HCT116 (cell line): ENCODE data around the gene IGSF5. TPM values are rescaled to one million over a fixed set of nuclear protein-coding genes. Genes with fewer than 3 reads are reported as not detected.

ENCODE experiments used
- ATAC-seq: fragments of 200-7000 bp; cut with Tn5 transposase; 2 replicates; pipeline ENCODE4 v1.9.1; 2020; ENCODE audit warnings: mild to moderate bottlenecking, moderate library complexity
- BruUV-seq: library from RNA; stranded (reverse); fragments of 400-500 nt; replicated peaks from 2 replicates; lab custom pipeline; 2021; lab: Mats Ljungman, UMichigan
- CTCF ChIA-PET: fragments of 300-600 bp; sonication (Branson Sonifier 250); formaldehyde crosslinking; loops from one replicate; lab custom pipeline; 2021; ENCODE audit warnings: antibody characterized with exemption; lab: Charles Lee
- POLR2A ChIA-PET: fragments of 300-600, 350-600 bp; sonication (Branson Sonifier 250); formaldehyde crosslinking; loops from one replicate; lab custom pipeline; 2021; ENCODE audit warnings: antibody characterized with exemption; lab: Charles Lee
- RAD21 ChIA-PET, 2 experiments: fragments of 300-600 bp; sonication (Branson Sonifier 250); formaldehyde crosslinking; loops; one replicate each; lab custom pipeline; 2023; ENCODE audit warnings: low total read pairs in 2 of 2; ENCODE audit not compliant: uncharacterized antibody in 2 of 2, unreplicated experiment in 2 of 2, low non-redundant PET in 1 of 2; lab: Charles Lee
- DNase-seq: peaks from one replicate; pipeline ENCODE4 v3.0.0-alpha.2; 2010; ENCODE audit warnings: low read depth, low spot score
- H2AFZ ChIP-seq: fragments of 200-600 bp; shearing (Covaris generic), sonication (generic); 2 replicates; pipeline ENCODE4 v1.6.1; 2017; ENCODE audit warnings: low read depth, mixed run types, mixed read lengths, antibody characterized with exemption, low read length; ENCODE audit not compliant: poor library complexity, severe bottlenecking
- H3K27ac ChIP-seq: 2 replicates; pipeline ENCODE4 v1.5.1; 2012; ENCODE audit warnings: low read depth, low read length
- H3K27me3 ChIP-seq: fragments of 200-600 bp; sonication (generic); 2 replicates; pipeline ENCODE4 v1.6.1; 2016; ENCODE audit warnings: mixed run types, low read length, mixed read lengths; ENCODE audit not compliant: insufficient read depth
- H3K36me3 ChIP-seq, 2 experiments: fragments of 200-500 bp in 1 of 2; fragments of 200-600 bp in 1 of 2; sonication (Bioruptor generic) in 1 of 2; sonication (generic) in 1 of 2; 2 replicates each; pipeline versions ENCODE4 v1.5.1 to v1.6.1; 2014 to 2016; ENCODE audit warnings: low read length in 2 of 2, inconsistent platforms in 1 of 2, mixed read lengths in 1 of 2, mixed run types in 1 of 2; ENCODE audit not compliant: insufficient read depth in 2 of 2, control insufficient read depth in 1 of 2
- H3K4me1 ChIP-seq, 2 experiments: fragments of 200-600 bp in 1 of 2; sonication (generic) in 1 of 2; 2 replicates each; pipeline versions ENCODE4 v1.5.1 to v1.6.1; 2012 to 2017; ENCODE audit warnings: low read length in 2 of 2, inconsistent platforms in 1 of 2, mild to moderate bottlenecking in 1 of 2, mixed read lengths in 1 of 2, mixed run types in 1 of 2, moderate library complexity in 1 of 2; ENCODE audit not compliant: insufficient read depth in 2 of 2, control insufficient read depth in 1 of 2
- H3K4me2 ChIP-seq: fragments of 200-600 bp; sonication (generic); 2 replicates; pipeline ENCODE4 v1.6.1; 2017; ENCODE audit warnings: mixed run types, low read length, mixed read lengths
- H3K4me3 ChIP-seq, 2 experiments: fragments of 200-600 bp in 1 of 2; sonication (generic) in 1 of 2; replicated peaks in 1 of 2; 2 replicates each; pipeline ENCODE4 v1.5.1; 2011 to 2016; ENCODE audit warnings: low read length in 2 of 2, control low read depth in 1 of 2, low read depth in 1 of 2, mild to moderate bottlenecking in 1 of 2, mixed read lengths in 1 of 2, mixed run types in 1 of 2
- H3K79me2 ChIP-seq: fragments of 200-600 bp; sonication (generic); 2 replicates; pipeline ENCODE4 v1.6.1; 2017; ENCODE audit warnings: mild to moderate bottlenecking, mixed run types, low read length, moderate library complexity, mixed read lengths; ENCODE audit not compliant: insufficient read depth
- H3K9ac ChIP-seq: fragments of 200-600 bp; sonication (generic); 2 replicates; pipeline ENCODE4 v1.6.1; 2016; ENCODE audit warnings: low read length, mixed read lengths
- H3K9me2 ChIP-seq: fragments of 200-600 bp; sonication (generic), shearing (Covaris generic); 2 replicates; pipeline ENCODE4 v1.6.1; 2017; ENCODE audit warnings: mixed run types, mild to moderate bottlenecking, moderate library complexity; ENCODE audit not compliant: insufficient read depth
- H3K9me3 ChIP-seq, 2 experiments: fragments of 200-500 bp in 1 of 2; fragments of 200-600 bp in 1 of 2; sonication (Bioruptor generic) in 1 of 2; sonication (generic) in 1 of 2; 2 replicates each; pipeline ENCODE4 v1.6.1; 2014 to 2017; ENCODE audit warnings: low read length in 2 of 2, mixed read lengths in 2 of 2, inconsistent platforms in 1 of 2, low read depth in 1 of 2, mild to moderate bottlenecking in 1 of 2, mixed run types in 1 of 2, moderate library complexity in 1 of 2; ENCODE audit not compliant: control insufficient read depth in 1 of 2, insufficient read depth in 1 of 2
- H4K20me1 ChIP-seq: fragments of 200-600 bp; sonication (generic), shearing (Covaris generic); 2 replicates; pipeline ENCODE4 v1.6.1; 2017; ENCODE audit warnings: mixed run types, mild to moderate bottlenecking, moderate library complexity; ENCODE audit not compliant: insufficient read depth
- EGR1 ChIP-seq: IDR thresholded peaks from 2 replicates; pipeline ENCODE4 v1.6.1; 2012; ENCODE audit warnings: low read depth
- ELF1 ChIP-seq: IDR thresholded peaks from 2 replicates; pipeline ENCODE4 v1.6.1; 2012; ENCODE audit warnings: low read depth, borderline replicate concordance
- EZH2 ChIP-seq: fragments of 200-600 bp; sonication (generic); IDR thresholded peaks from 2 replicates; pipeline ENCODE4 v1.6.1; 2017; ENCODE audit warnings: antibody characterized with exemption, mixed run types
- FOSL1 ChIP-seq: IDR thresholded peaks from 2 replicates; pipeline ENCODE4 v1.6.1; 2012; ENCODE audit warnings: low read depth
- JUND ChIP-seq: IDR thresholded peaks from 2 replicates; pipeline ENCODE4 v1.6.1; 2012
- MAX ChIP-seq: IDR thresholded peaks from 2 replicates; pipeline ENCODE4 v1.6.1; 2012
- POLR2A ChIP-seq: IDR thresholded peaks from 2 replicates; pipeline ENCODE4 v1.7.0; 2011; ENCODE audit warnings: borderline replicate concordance; ENCODE audit not compliant: insufficient read depth, insufficient read length; ENCODE audit errors: extremely low read depth
- POLR2AphosphoS5 ChIP-seq: IDR thresholded peaks from 2 replicates; pipeline ENCODE4 v1.6.1; 2011; ENCODE audit warnings: mild to moderate bottlenecking, low read depth, low read length, moderate library complexity
- SRF ChIP-seq: IDR thresholded peaks from 2 replicates; pipeline ENCODE4 v1.6.1; 2012; ENCODE audit warnings: low read depth
- ZBTB33 ChIP-seq: IDR thresholded peaks from 2 replicates; pipeline ENCODE4 v1.6.1; 2011; ENCODE audit warnings: mild to moderate bottlenecking, low read length, moderate library complexity; ENCODE audit not compliant: insufficient replicate concordance; ENCODE audit errors: extremely low read depth
- intact Hi-C: fragments of 100-400 bp; cut with micrococcal nuclease; formaldehyde crosslinking; loops from 2 replicates; pipeline ENCODE4 v1.10.0; 2022
- total RNA-seq: library from RNA; stranded (reverse); gene quantifications from one replicate; pipeline ENCODE4 v1.2.1, GENCODE V29; 2021; ENCODE audit not compliant: unreplicated experiment

The IGSF5 gene
- total RNA-seq, 1 experiment from 2014 or later: not detected

- POLR2A ChIA-PET: no interaction called here
- Histone ChIP-seq H3K27me3 (no peaks in the 10 kb centered on the region), H3K9ac (no peak overlapping the region), H3K4me2 (no peak overlapping the region), H3K79me2 (no peaks in the 10 kb centered on the region), H2AFZ (no peak overlapping the region), H3K9me3 (no peaks in the 10 kb centered on the region), H3K4me1 (no peaks in the 10 kb centered on the region)
- no TSS peak for BruUV-seq
- TF ChIP-seq FOSL1 (no peak), EGR1 (no peak), POLR2AphosphoS5 (no peak), POLR2A (no peak), ZBTB33 (no peak), JUND (no peak), EZH2 (no peak)
- TF ChIP-seq, all 23 proteins: peak for 0
- ATAC-seq (no peak), DNase-seq (no peak)
- no peak overlapping the region for H3K27ac ChIP-seq
- no peaks in the 10 kb centered on the region for H4K20me1 ChIP-seq
- H3K9me2 ChIP-seq: no peaks in the 10 kb centered on the region
- ChIA-PET RAD21 (no interaction called here), CTCF (no interaction called here)
- intact Hi-C loops: no loop called here
- H3K4me3 ChIP-seq: no peak overlapping the region
- H3K36me3 ChIP-seq: no peaks in the 10 kb centered on the region
These were observed 34.1 kb upstream of the IGSF5 start for GRCh38 chr21:39710866-39711265.

- no peaks in the 10 kb centered on the region for H3K36me3 ChIP-seq
- intact Hi-C loops: no loop called here
These were observed 32.7 kb upstream of the IGSF5 start for GRCh38 chr21:39712273-39712672.

More at GRCh38 chr21:39712273-39712672, 32.7 kb upstream of the IGSF5 start:
- BruUV-seq: no TSS peak
- Histone ChIP-seq H3K9me3 (no peaks in the 10 kb centered on the region), H4K20me1 (no peaks in the 10 kb centered on the region), H3K79me2 (no peaks in the 10 kb centered on the region), H3K27me3 (no peaks in the 10 kb centered on the region), H3K4me3 (no peak overlapping the region), H2AFZ (no peak overlapping the region), H3K9me2 (no peaks in the 10 kb centered on the region), H3K4me1 (no peaks in the 10 kb centered on the region), H3K4me2 (no peak overlapping the region), H3K27ac (no peak overlapping the region), H3K9ac (no peak overlapping the region)
- CTCF ChIA-PET: interaction anchor here (2.7 kb wide), 1 partner anchor 194 kb away, joined by 14 read pairs; no protein-coding TSS in a partner anchor
- TF ChIP-seq FOSL1: no peak
- TF ChIP-seq SRF: no peak
- TF ChIP-seq EGR1: no peak
- TF ChIP-seq JUND: no peak
- TF ChIP-seq ELF1: no peak
- no peak for TF ChIP-seq MAX
- RAD21 ChIA-PET: no interaction called here
- ATAC-seq (no peak), DNase-seq (no peak)
- POLR2A ChIA-PET: no interaction called here
